ENCODE measurements around the gene PARVA. TPM values are rescaled to one million over a fixed set of nuclear protein-coding genes. Genes with fewer than 3 reads are reported as not detected.

The PARVA gene
- total RNA-seq, 4 donors from 2014 or later, result 64.0 to 164 (median 93.5) TPM

GRCh38 chr11:12420040-12420439 lies 42.7 kb downstream of the PARVA start:
- TF ChIP-seq CTCF (IDR thresholded peaks at IDR 0.05), result no peak
- DNase-seq (ENCODE audit: low spot score) (no peak), ATAC-seq (ENCODE audit: low FRiP score) (no peak)

GRCh38 chr11:12420706-12421105 lies 43.3 kb downstream of the PARVA start:
- DNase-seq (ENCODE audit: low spot score), result no peak
- no peak for TF ChIP-seq CTCF (IDR thresholded peaks at IDR 0.05)
- ATAC-seq (ENCODE audit: low FRiP score), result no peak

- DNase-seq (ENCODE audit: low spot score), result no peak
- no peak for TF ChIP-seq CTCF (IDR thresholded peaks at IDR 0.05)
- no peak for ATAC-seq (ENCODE audit: low FRiP score)
Measured at GRCh38 chr11:12421386-12421785, 44.0 kb downstream of the PARVA start.

- no peak for TF ChIP-seq CTCF (IDR thresholded peaks at IDR 0.05)
- DNase-seq (ENCODE audit: low spot score) (no peak), ATAC-seq (ENCODE audit: low FRiP score) (no peak)
Measured at GRCh38 chr11:12426176-12426575, 48.8 kb downstream of the PARVA start.

- no peak for TF ChIP-seq CTCF (IDR thresholded peaks at IDR 0.05)
- no peak for ATAC-seq (ENCODE audit: low FRiP score)
- DNase-seq (ENCODE audit: low spot score), result no peak
Measured at GRCh38 chr11:12429155-12429554, 51.8 kb downstream of the PARVA start.

GRCh38 chr11:12430351-12430750 lies 53.0 kb downstream of the PARVA start:
- DNase-seq (ENCODE audit: low spot score) (no peak), ATAC-seq (ENCODE audit: low FRiP score) (peak; percentile 64)
- TF ChIP-seq CTCF (IDR thresholded peaks at IDR 0.05), result no peak

GRCh38 chr11:12430954-12431595 lies 53.7 kb downstream of the PARVA start:
- ATAC-seq (ENCODE audit: low FRiP score), result peak; percentile 96
- no peak for TF ChIP-seq CTCF (IDR thresholded peaks at IDR 0.05)
- peak; percentile 37 for DNase-seq (ENCODE audit: low spot score)

Measured in omental fat pad (tissue), 4 donors.